CD4-positive, alpha-beta T cell (primary cell): ENCODE data around the gene DLST. TPM values are rescaled to one million over a fixed set of nuclear protein-coding genes. Genes with fewer than 3 reads are reported as not detected.

Experiments used
- ATAC-seq: fragments of 200-7000 bp; cut with Tn5 transposase; one replicate; pipeline ENCODE4 v1.10.0; 2022; ENCODE audit warnings: mild to moderate bottlenecking; ENCODE audit not compliant: poor library complexity
- CTCF ChIA-PET: fragments of 350-600 bp; sonication (Branson Sonifier 250); formaldehyde crosslinking; loops from one replicate; lab custom pipeline; 2021; ENCODE audit warnings: antibody characterized with exemption, inconsistent platforms; lab: Charles Lee
- POLR2A ChIA-PET: fragments of 350-600 bp; sonication (Branson Sonifier 250); formaldehyde crosslinking; loops from one replicate; lab custom pipeline; 2021; ENCODE audit warnings: antibody characterized with exemption, inconsistent platforms; lab: Charles Lee
- DNase-seq, 14 experiments: peaks; one replicate each; pipeline ENCODE4 v3.0.0-alpha.2; 2013 to 2020; ENCODE audit warnings: mixed read lengths in 2 of 14
- H3K27ac ChIP-seq, 2 donors: one replicate each; pipeline versions ENCODE4 v1.5.1 to v1.7.0; 2013; ENCODE audit warnings: low read length in 2 of 2, low read depth in 1 of 2, mild to moderate bottlenecking in 1 of 2
- H3K27me3 ChIP-seq, 2 experiments: 1 replicate in 1 of 2; 2 replicates in 1 of 2; pipeline versions ENCODE4 v1.6.1 to v1.7.0; 2013; ENCODE audit warnings: low read length in 2 of 2, control low read depth in 1 of 2, mild to moderate bottlenecking in 1 of 2, moderate library complexity in 1 of 2; ENCODE audit not compliant: insufficient read depth in 2 of 2, control insufficient read depth in 1 of 2
- H3K36me3 ChIP-seq: one replicate; pipeline ENCODE4 v1.6.1; 2013; ENCODE audit warnings: low read length, control low read depth; ENCODE audit not compliant: insufficient read depth
- H3K4me1 ChIP-seq: one replicate; pipeline ENCODE4 v1.6.1; 2013; ENCODE audit warnings: low read length, control low read depth; ENCODE audit not compliant: insufficient read depth
- H3K4me3 ChIP-seq: one replicate; pipeline ENCODE4 v1.5.1; 2013; ENCODE audit warnings: mild to moderate bottlenecking, low read length, moderate library complexity
- H3K9me3 ChIP-seq, 2 experiments: 1 replicate in 1 of 2; 2 replicates in 1 of 2; pipeline versions ENCODE4 v1.6.1 to v1.7.0; 2013; ENCODE audit warnings: low read length in 2 of 2, mild to moderate bottlenecking in 2 of 2, control low read depth in 1 of 2, moderate library complexity in 1 of 2; ENCODE audit not compliant: control insufficient read depth in 1 of 2, insufficient read depth in 1 of 2
- H3K27ac Mint-ChIP-seq: one replicate; pipeline ENCODE4 v1.8.0; 2020; ENCODE audit warnings: mixed read lengths
- H3K27me3 Mint-ChIP-seq: one replicate; pipeline ENCODE4 v1.8.0; 2021; ENCODE audit warnings: mixed read lengths
- H3K36me3 Mint-ChIP-seq: one replicate; pipeline ENCODE4 v1.8.0; 2021; ENCODE audit warnings: low read depth, mixed read lengths
- H3K4me1 Mint-ChIP-seq: one replicate; pipeline ENCODE4 v1.8.0; 2021; ENCODE audit warnings: low read depth, mixed read lengths
- H3K4me3 Mint-ChIP-seq: one replicate; pipeline ENCODE4 v1.8.0; 2020; ENCODE audit warnings: mild to moderate bottlenecking, mixed read lengths
- H3K9me3 Mint-ChIP-seq: one replicate; pipeline ENCODE4 v1.8.0; 2020; ENCODE audit warnings: mixed read lengths
- intact Hi-C, 2 experiments: fragments of 100-400 bp; cut with DNase I in 1 of 2; cut with micrococcal nuclease in 1 of 2; formaldehyde crosslinking; loops; one replicate each; pipeline versions ENCODE4 v1.15.1 to v1.9.0; 2023 to 2025; cut with DNase I, micrococcal nuclease
- total RNA-seq, 174 experiments: library from RNA in 2 of 174; stranded (reverse) in 2 of 174; gene quantifications; one replicate each; pipeline ENCODE4 v1.2.3 and lab custom pipeline; 2021 to 2026
- TF ChIP-seq, protein P1 (sequence below): fragments of 200-600 bp; IDR thresholded peaks from one replicate; pipeline ENCODE4 v1.8.0; 2022; ENCODE audit warnings: antibody characterized with exemption, mild to moderate bottlenecking

The DLST gene
- total RNA-seq, 2 experiments from 2014 or later: 162 to 170 TPM

GRCh38 chr14:74871819-74872218, 9.9 kb upstream of the DLST start:
- no peak overlapping the region for H3K4me3 ChIP-seq
- Mint-ChIP-seq H3K36me3 (no peaks in the 10 kb centered on the region), H3K27me3 (no peaks in the 10 kb centered on the region), H3K4me1 (peaks cover 38% of the 10 kb centered on the region), H3K27ac (no peak overlapping the region), H3K4me3 (no peak overlapping the region), H3K9me3 (no peaks in the 10 kb centered on the region)
- no peak for DNase-seq
- TF ChIP-seq, protein P1, sequence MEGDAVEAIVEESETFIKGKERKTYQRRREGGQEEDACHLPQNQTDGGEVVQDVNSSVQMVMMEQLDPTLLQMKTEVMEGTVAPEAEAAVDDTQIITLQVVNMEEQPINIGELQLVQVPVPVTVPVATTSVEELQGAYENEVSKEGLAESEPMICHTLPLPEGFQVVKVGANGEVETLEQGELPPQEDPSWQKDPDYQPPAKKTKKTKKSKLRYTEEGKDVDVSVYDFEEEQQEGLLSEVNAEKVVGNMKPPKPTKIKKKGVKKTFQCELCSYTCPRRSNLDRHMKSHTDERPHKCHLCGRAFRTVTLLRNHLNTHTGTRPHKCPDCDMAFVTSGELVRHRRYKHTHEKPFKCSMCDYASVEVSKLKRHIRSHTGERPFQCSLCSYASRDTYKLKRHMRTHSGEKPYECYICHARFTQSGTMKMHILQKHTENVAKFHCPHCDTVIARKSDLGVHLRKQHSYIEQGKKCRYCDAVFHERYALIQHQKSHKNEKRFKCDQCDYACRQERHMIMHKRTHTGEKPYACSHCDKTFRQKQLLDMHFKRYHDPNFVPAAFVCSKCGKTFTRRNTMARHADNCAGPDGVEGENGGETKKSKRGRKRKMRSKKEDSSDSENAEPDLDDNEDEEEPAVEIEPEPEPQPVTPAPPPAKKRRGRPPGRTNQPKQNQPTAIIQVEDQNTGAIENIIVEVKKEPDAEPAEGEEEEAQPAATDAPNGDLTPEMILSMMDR: no peak
- no peak overlapping the region for H3K27ac ChIP-seq
- no peaks in the 10 kb centered on the region for H3K27me3 ChIP-seq
- no peaks in the 10 kb centered on the region for H3K36me3 ChIP-seq
- H3K4me1 ChIP-seq: peaks cover 29% of the 10 kb centered on the region
- no peaks in the 10 kb centered on the region for H3K9me3 ChIP-seq
- intact Hi-C loops: no loop called here
- ATAC-seq: no peak
- CTCF ChIA-PET: interaction anchor here (1.6 to 2.0 kb wide), 2 partner anchors 10 to 11 kb away, joined by 5 to 7 read pairs; no protein-coding TSS in a partner anchor
- POLR2A ChIA-PET: interaction anchor here (1.9 to 2.9 kb wide), 2 partner anchors 10 to 11 kb away, joined by 7 to 16 read pairs; partner anchors contain the start of gene DLST

DNA sequence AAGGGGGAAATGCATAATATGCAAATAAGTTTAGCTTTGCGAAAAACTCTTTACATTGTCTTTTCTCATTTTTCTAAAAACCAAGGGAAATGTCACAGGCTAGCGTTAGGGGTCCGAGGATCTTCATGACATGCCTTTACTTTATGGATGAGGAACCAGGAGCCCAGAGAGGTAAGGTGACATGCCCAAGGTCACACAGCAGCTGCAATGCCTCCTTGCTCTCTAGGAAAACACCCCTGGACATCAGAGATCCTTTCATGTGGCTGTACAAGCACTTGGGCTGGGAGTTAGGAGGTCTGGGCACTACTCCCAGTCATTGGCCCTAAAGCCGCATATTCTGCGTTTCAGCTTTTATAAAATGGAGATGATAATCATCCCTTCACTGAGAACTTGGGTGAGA, 6.5 kb upstream of the DLST start:
- no peak overlapping the region for H3K4me3 ChIP-seq
- Mint-ChIP-seq H3K4me3 (peak overlapping the region; percentile 25), H3K4me1 (peaks cover 32% of the 10 kb centered on the region), H3K9me3 (no peaks in the 10 kb centered on the region), H3K27ac (peak overlapping the region; percentile 6), H3K36me3 (no peaks in the 10 kb centered on the region), H3K27me3 (no peaks in the 10 kb centered on the region)
- H3K27me3 ChIP-seq: no peaks in the 10 kb centered on the region
- no peak overlapping the region for H3K27ac ChIP-seq
- H3K36me3 ChIP-seq: no peaks in the 10 kb centered on the region
- intact Hi-C loops: no loop called here
- no peaks in the 10 kb centered on the region for H3K9me3 ChIP-seq
- ATAC-seq: no peak
- TF ChIP-seq, protein P1: no peak
- DNase-seq: no peak
- peaks cover 26% of the 10 kb centered on the region for H3K4me1 ChIP-seq
- ChIA-PET CTCF (interaction anchor here (0.9 kb wide), 1 partner anchor 31 kb away, joined by 4 read pairs; no protein-coding TSS in a partner anchor), POLR2A (interaction anchor here (0.7 to 1.4 kb wide), 2 partner anchors 113 to 202 kb away, joined by 3 read pairs; no protein-coding TSS in a partner anchor)

DNA sequence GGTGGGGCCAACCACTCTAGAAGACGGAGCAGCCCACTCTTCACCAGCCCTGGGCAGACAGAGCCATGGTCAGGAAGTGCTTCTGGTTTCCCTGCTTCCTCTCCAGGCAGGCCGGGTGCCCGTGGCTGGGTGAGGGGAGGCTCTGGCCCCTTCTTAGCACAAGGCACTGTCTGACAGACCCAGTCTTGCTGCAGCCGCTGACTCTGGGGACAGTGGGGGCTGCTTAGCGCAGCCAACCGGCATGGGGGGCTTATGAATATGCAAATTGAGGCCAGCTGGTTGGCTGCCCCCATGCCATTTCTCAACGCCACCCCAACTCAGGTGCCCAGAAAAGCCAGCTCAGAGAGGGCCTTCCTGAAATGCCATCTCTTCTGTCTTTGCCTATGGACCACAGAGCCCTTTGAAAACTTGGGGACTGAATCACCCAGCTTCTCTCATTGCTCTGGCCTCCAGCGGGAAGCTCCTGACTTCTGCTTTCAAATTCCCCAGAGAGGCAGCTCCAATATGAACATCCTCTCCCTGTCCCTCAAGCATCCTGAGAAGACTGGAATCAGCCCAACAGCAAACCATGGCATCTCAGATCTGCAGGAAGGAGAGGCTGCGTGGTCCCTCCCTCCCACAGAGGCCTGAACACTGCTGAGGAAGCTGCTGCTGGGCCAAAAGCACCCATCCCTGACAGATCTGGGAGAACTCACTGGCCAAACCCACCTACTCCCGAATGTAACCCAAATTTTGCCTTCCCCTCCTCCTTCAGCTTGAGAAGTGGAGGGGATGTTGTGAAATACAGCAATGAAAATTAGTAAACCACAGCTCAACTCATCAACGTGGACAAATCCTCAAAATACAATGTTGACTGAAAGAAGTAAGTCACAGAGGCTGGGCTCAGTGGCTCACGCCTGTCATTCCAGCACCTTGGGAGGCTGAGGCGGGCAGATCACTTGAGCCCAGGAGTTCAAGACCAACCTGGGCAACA, 5.5 kb upstream of the DLST start, which contains the start of gene PROX2:
Gene PROX2 (minus strand): TSS at position 205 of the 973 bp plus-strand sequence. CDS start 12,311 bp downstream, outside the sequence.
- CTCF ChIA-PET: interaction anchor here (1.4 to 1.6 kb wide), 2 partner anchors 15 to 30 kb away, joined by 5 read pairs; no protein-coding TSS in a partner anchor
- Histone ChIP-seq H3K36me3 (no peaks in the 10 kb centered on the region), H3K4me1 (peaks cover 34% of the 10 kb centered on the region), H3K9me3 (no peaks in the 10 kb centered on the region), H3K27ac (no peak within 1 kb of the TSS), H3K4me3 (no peak within 1 kb of the TSS), H3K27me3 (no peaks in the 10 kb centered on the region)
- Mint-ChIP-seq H3K36me3 (no peaks in the 10 kb centered on the region), H3K4me1 (peaks cover 42% of the 10 kb centered on the region), H3K4me3 (peak within 1 kb of the TSS; percentile 32), H3K9me3 (no peaks in the 10 kb centered on the region), H3K27me3 (no peaks in the 10 kb centered on the region), H3K27ac (peak within 1 kb of the TSS; percentile 17)
- peak in 9 of 14 experiments; percentile 8 to 46 (median 21) for DNase-seq
- TF ChIP-seq, protein P1: no peak
- ATAC-seq: peak; percentile 63
- intact Hi-C loops: no loop called here
- POLR2A ChIA-PET: interaction anchor here (0.9 to 1.1 kb wide), 2 partner anchors 8 to 13 kb away, joined by 3 read pairs; no protein-coding TSS in a partner anchor
